Tibial nerve (tissue), 4 donors: Measurements from ENCODE around the gene FBXW11. TPM values are rescaled to one million over a fixed set of nuclear protein-coding genes. Genes with fewer than 3 reads are reported as not detected.

ENCODE experiments used
- DNase-seq, 2 donors: peaks; one replicate each; pipeline ENCODE4 v3.0.0-alpha.2; 2019; ENCODE audit warnings: low spot score in 2 of 2
- H3K27ac ChIP-seq, 4 donors: fragments of 200-600 bp; sonication (generic) in 3 of 4; one replicate each; pipeline ENCODE4 v1.5.1; 2017 to 2019; ENCODE audit warnings: mild to moderate bottlenecking in 1 of 4
- H3K27me3 ChIP-seq, 2 donors: fragments of 200-600 bp; sonication (generic) in 1 of 2; one replicate each; pipeline versions ENCODE4 v1.5.1 to v1.6.0; 2017 to 2019
- H3K36me3 ChIP-seq, 3 donors: fragments of 200-600 bp; sonication (generic); one replicate each; pipeline ENCODE4 v1.5.1; 2018 to 2019
- H3K4me1 ChIP-seq, 4 donors: fragments of 200-600 bp; sonication (generic) in 3 of 4; one replicate each; pipeline ENCODE4 v1.5.1; 2017 to 2019
- H3K4me3 ChIP-seq, 4 donors: fragments of 200-600 bp; sonication (generic) in 3 of 4; one replicate each; pipeline ENCODE4 v1.5.1; 2017 to 2019; ENCODE audit warnings: mild to moderate bottlenecking in 1 of 4, moderate library complexity in 1 of 4
- H3K9me3 ChIP-seq, 4 donors: fragments of 200-600 bp; sonication (generic) in 3 of 4; one replicate each; pipeline ENCODE4 v1.5.1; 2017 to 2019
- EP300 ChIP-seq, 2 donors: sonication (generic); formaldehyde crosslinking; IDR thresholded peaks; one replicate each; pipeline ENCODE4 v1.6.1; 2017; ENCODE audit warnings: antibody characterized with exemption in 2 of 2, mild to moderate bottlenecking in 1 of 2
- POLR2A ChIP-seq, 2 donors: fragments of 450-650 bp; IDR thresholded peaks; one replicate each; pipeline ENCODE4 v1.6.1; 2017; ENCODE audit warnings: antibody characterized with exemption in 2 of 2, mild to moderate bottlenecking in 2 of 2, moderate library complexity in 2 of 2
- WGBS, 2 donors: methylation state at CpG; one replicate each; pipeline ENCODE4 v1.1.5; 2018; 5-methylcytosine and 5-hydroxymethylcytosine counted together
- total RNA-seq, 4 donors: library from RNA; depleted of rRNA; stranded (reverse); fragments of >200 nt; gene quantifications; one replicate each; pipeline ENCODE4 v1.1.0, GENCODE V29; 2016
- TF ChIP-seq, protein P1 (sequence below), 5 experiments: fragments of 200-600 bp in 3 of 5; fragments of 450-650 bp in 2 of 5; sonication (generic) in 3 of 5; IDR thresholded peaks; one replicate each; pipeline ENCODE4 v1.5.1; 2016 to 2019; ENCODE audit warnings: antibody characterized with exemption in 5 of 5, mild to moderate bottlenecking in 3 of 5, moderate library complexity in 2 of 5

The FBXW11 gene
- total RNA-seq, 4 donors from 2014 or later: 49.2 to 96.4 (median 73.4) TPM

DNA sequence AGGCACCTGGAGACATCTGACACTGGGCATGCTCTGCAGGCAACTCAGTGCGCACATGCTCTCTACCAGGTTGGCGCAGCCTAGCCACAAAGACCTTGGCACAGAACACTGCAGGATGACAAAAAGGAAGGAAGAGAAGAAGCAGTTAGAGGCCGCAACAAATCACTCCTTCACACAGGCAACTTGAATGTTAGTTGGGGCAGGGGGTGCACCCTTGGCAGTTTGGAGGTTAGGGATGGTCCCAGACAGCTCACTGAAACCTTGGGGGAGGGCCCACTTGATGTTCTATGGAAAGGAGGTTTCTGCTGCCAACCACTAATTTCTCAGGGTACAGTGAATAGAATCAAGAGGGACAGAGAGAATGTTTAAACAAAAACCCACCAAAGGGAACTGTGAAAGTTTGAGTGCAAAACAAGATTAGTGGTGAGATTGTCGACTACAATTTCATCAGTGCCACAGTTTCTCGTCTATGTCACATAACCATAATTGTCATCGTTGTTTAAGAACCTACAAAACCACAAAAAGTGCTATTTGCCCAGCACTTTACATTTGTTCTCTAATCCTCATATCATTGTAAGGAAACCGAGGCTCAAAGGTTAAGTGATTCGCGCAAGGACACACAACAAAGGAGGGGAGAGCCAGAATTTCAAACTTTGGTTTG lies 48.7 kb downstream of the FBXW11 start:
- peaks cover 0 to 80% (median 26%) of the 10 kb centered on the region in 4 donors for H3K4me1 ChIP-seq
- 80 to 84% methylated on average over 9 of the region's 9 CpGs for WGBS, 2 donors
- DNase-seq: no peak
- H3K9me3 ChIP-seq: no peaks in the 10 kb centered on the region
- H3K36me3 ChIP-seq: no peaks in the 10 kb centered on the region
- no peak overlapping the region for H3K27ac ChIP-seq
- H3K4me3 ChIP-seq: no peak overlapping the region
- H3K27me3 ChIP-seq: no peaks in the 10 kb centered on the region
- TF ChIP-seq, protein P1, sequence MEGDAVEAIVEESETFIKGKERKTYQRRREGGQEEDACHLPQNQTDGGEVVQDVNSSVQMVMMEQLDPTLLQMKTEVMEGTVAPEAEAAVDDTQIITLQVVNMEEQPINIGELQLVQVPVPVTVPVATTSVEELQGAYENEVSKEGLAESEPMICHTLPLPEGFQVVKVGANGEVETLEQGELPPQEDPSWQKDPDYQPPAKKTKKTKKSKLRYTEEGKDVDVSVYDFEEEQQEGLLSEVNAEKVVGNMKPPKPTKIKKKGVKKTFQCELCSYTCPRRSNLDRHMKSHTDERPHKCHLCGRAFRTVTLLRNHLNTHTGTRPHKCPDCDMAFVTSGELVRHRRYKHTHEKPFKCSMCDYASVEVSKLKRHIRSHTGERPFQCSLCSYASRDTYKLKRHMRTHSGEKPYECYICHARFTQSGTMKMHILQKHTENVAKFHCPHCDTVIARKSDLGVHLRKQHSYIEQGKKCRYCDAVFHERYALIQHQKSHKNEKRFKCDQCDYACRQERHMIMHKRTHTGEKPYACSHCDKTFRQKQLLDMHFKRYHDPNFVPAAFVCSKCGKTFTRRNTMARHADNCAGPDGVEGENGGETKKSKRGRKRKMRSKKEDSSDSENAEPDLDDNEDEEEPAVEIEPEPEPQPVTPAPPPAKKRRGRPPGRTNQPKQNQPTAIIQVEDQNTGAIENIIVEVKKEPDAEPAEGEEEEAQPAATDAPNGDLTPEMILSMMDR (IDR thresholded peaks at IDR 0.05): no peak
- no peak for TF ChIP-seq EP300 (IDR thresholded peaks at IDR 0.05)
- TF ChIP-seq POLR2A (IDR thresholded peaks at IDR 0.05): no peak

- H3K4me3 ChIP-seq: no peak overlapping the region
- no peak for DNase-seq
- H3K27me3 ChIP-seq: no peaks in the 10 kb centered on the region
- no peaks in the 10 kb centered on the region for H3K36me3 ChIP-seq
- H3K4me1 ChIP-seq: peaks cover 0 to 72% (median 22%) of the 10 kb centered on the region in 4 donors
- peak overlapping the region in 1 of 4 donors; percentile 11 for H3K27ac ChIP-seq
- H3K9me3 ChIP-seq: no peaks in the 10 kb centered on the region
- WGBS, 2 donors: 50 to 55% methylated on average over 5 of the region's 5 CpGs
- TF ChIP-seq, protein P1 (IDR thresholded peaks at IDR 0.05): no peak
- TF ChIP-seq POLR2A (IDR thresholded peaks at IDR 0.05) (no peak), EP300 (IDR thresholded peaks at IDR 0.05) (no peak)
Observed at GRCh38 chr5:171956887-171957495, 49.4 kb downstream of the FBXW11 start.

DNA sequence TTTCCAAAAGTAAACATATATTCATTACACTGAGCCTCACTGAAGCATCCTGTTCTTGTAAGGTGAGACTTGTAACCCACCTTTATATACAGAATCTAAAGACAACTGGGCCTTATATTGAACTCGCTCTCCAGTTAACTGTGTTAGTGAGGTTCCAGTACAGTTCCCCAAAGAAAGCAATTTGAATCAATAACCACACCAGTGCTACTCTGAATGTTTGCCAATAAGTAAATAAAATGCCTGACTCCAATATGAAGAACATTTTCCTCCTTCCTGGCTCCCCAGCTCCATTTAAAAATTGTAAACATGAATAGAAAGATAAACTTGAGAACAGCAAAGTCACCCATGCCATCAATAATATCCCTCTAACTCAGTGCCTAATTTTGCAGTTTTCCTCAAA lies 50.1 kb downstream of the FBXW11 start:
- no peak for DNase-seq
- no peaks in the 10 kb centered on the region for H3K9me3 ChIP-seq
- H3K4me1 ChIP-seq: peaks cover 0 to 66% (median 22%) of the 10 kb centered on the region in 4 donors
- H3K27ac ChIP-seq: peak overlapping the region in 1 of 4 donors; percentile 11
- no peak overlapping the region for H3K4me3 ChIP-seq
- H3K27me3 ChIP-seq: no peaks in the 10 kb centered on the region
- no peak for TF ChIP-seq EP300 (IDR thresholded peaks at IDR 0.05)
- H3K36me3 ChIP-seq: no peaks in the 10 kb centered on the region
- WGBS, 2 donors: 83 to 88% methylated on average over 1 of the region's 1 CpG

- H3K9me3 ChIP-seq: no peaks in the 10 kb centered on the region
- no peak overlapping the region for H3K4me3 ChIP-seq
- H3K27ac ChIP-seq: no peak overlapping the region
- H3K4me1 ChIP-seq: peaks cover 0 to 60% (median 22%) of the 10 kb centered on the region in 4 donors
- 85 to 86% methylated on average over 4 of the region's 4 CpGs for WGBS, 2 donors
- TF ChIP-seq POLR2A (IDR thresholded peaks at IDR 0.05) (no peak), EP300 (IDR thresholded peaks at IDR 0.05) (no peak)
- TF ChIP-seq, protein P1 (IDR thresholded peaks at IDR 0.05): no peak
- no peaks in the 10 kb centered on the region for H3K27me3 ChIP-seq
- no peaks in the 10 kb centered on the region for H3K36me3 ChIP-seq
- DNase-seq: no peak
Observed at GRCh38 chr5:171955761-171956160, 50.7 kb downstream of the FBXW11 start.

DNA sequence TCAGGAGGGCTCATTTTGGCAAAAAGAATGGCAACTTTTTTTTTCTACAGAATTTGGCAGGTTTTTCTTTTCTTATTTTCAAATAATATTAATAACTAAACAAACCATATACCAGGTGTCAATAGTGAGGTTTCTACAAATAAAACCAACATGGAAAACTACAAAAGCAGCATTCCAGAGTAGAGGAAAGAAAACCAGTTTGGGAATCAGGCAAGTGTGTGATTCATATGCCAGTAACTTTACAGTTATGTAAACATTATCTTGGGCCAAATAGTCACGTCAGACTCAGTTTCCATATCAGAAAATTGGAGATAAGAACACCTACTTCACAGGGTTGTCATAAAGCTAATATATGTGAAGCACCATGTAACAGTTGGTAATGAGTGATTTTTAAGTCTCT lies 51.7 kb downstream of the FBXW11 start:
- H3K36me3 ChIP-seq: no peaks in the 10 kb centered on the region
- no peaks in the 10 kb centered on the region for H3K27me3 ChIP-seq
- no peak for DNase-seq
- WGBS, 2 donors: 32 to 38% methylated on average over 1 of the region's 1 CpG
- H3K4me3 ChIP-seq: no peak overlapping the region
- no peak overlapping the region for H3K27ac ChIP-seq
- peaks cover 0 to 58% (median 22%) of the 10 kb centered on the region in 4 donors for H3K4me1 ChIP-seq
- TF ChIP-seq EP300 (IDR thresholded peaks at IDR 0.05) (no peak), POLR2A (IDR thresholded peaks at IDR 0.05) (no peak)
- TF ChIP-seq, protein P1 (IDR thresholded peaks at IDR 0.05): no peak
- H3K9me3 ChIP-seq: no peaks in the 10 kb centered on the region
